KBM-7 (cell line): Measurements from ENCODE around the gene STOX2.
"Not testable (repeated sequence)": the region's sequence is repeated elsewhere in the genome, so short reads cannot be mapped to it uniquely, and the experiment has no call there.

ENCODE experiments used
- DNase-seq: peaks from one replicate; pipeline ENCODE4 v3.0.0-alpha.2; 2015
- in situ Hi-C: fragments of 300-500 bp; cut with MboI; formaldehyde crosslinking; loops from 2 replicates; pipeline ENCODE4 v1.14.3; 2020; ENCODE audit warnings: low sequenced_read_pairs, low pct_unique_long_range_greater_than_20kb, mixed read lengths

The STOX2 gene

DNA sequence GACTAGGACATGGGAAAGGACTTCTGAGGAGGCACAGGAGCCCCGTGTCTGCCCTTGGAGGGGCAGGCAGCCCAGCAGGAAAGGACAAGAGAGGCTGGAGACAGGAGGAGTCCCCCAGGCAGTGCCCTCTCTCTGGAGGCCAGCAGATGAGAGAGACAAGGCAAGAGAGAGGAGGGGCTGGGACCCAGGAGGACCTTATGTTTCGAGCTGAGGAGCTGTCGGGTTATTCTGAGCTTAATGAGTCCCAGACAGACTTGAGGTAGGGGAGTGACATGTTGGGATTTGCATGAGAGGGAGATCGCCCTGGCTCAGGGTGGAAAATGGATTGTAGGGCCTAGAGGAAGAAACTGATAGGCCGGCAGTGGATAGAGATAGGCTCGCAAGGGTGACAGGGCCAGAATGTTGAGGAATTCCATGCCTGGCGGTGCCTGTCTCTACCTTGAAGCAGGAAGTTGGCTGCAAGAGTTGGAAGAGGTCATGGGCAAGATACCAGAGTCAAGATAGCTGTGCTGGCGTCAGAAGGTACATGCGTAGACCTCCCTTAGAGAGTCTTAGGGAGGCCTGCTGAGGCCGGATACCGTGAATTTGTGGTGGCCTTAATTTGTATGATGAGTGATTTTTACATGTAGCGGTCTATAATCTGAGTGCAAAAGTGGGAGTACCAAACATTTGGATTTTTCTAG is 19.4 kb downstream of the STOX2 start:
- in situ Hi-C loops = no loop called here
- no peak for DNase-seq

DNA sequence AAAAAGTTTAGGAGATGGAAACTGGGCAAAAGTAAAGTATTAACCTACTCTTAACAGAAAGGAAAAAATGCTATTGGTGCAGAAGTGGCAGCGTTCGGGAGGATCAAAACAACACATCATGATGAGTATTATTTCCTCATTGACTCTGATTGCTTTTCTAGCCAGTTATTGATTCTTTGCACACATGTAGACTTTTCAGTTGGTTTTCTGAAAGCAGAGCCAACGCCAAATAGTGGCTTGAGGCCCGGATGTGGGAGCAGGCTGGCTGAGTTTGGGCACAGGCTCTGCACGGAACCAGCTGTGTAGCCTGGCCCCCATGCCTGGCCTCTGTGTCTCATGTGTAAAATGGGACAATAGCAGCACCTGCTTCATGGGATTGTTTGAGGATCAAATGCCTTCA is 21.8 kb downstream of the STOX2 start:
- in situ Hi-C loops = no loop called here
- DNase-seq = no peak

DNA sequence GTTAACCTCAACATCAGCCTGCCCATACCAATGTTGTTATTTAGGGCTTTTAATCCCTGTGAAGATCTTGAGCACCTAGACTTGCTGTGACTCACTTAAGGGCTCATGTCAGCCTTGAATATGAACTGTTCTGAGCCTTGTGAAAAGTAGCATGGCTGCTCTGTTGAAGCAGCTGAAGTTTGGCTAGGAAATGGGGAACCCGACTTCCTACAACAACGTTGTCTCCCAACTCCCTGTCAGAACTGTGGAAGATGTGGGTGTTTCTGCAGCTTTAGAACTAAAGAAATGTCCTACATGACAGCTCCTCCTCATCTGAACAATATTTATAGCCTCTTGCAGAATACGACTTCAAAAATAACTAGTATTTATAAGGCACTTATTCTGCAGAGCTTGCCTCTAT is 27.5 kb downstream of the STOX2 start:
- in situ Hi-C loops = no loop called here
- DNase-seq = no peak

DNA sequence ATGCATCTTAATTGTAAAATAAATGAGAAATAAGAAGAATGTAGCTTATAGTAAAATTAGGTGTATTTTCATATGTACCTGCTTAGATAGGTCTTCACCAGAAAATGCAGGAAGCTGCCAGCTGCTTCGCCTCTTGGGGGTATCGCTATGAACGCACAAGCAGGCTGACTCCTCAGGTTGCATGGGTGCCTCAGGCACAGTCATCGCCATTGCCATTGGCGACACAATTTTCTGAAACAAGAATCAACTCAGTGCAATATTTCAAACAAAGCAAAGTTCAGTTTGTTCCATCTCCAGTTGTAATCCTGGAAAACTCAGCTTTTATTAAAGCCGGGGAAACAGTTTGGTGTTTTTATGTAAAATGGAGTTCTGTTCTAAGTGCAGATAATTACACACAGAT is 29.7 kb downstream of the STOX2 start:
- in situ Hi-C loops = no loop called here
- no peak for DNase-seq

DNA sequence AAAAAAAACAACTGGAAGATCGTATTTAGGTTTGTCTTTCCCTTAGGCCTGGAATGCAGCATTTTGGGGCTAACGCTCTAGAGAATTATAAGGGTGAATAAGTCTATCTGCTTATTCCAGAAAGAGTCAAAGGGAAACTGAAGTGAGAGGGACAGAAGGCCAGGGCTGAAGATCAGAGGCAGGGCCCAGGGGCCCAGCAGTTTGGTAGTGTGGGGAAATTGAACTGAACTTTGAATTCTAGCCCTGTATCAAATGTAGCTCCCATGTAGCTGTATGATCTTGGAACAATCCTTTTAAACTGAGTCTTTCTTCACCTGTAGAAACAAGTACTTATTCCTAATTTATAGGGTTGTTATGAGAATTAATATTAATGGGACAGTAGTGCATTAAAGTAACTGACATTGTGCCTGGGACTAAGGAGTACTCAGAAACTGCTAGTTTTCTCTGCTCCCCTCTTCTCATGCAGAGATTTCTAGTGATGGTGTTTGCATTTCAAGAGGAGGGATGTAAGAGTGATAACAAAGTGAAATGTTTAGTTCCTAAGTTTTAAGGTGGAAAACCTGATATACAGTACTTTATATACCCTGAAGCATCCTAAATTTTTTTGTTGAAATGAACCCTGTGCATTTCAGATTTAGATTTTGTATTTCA is 30.4 kb downstream of the STOX2 start:
- DNase-seq = no peak
- in situ Hi-C loops = no loop called here

DNA sequence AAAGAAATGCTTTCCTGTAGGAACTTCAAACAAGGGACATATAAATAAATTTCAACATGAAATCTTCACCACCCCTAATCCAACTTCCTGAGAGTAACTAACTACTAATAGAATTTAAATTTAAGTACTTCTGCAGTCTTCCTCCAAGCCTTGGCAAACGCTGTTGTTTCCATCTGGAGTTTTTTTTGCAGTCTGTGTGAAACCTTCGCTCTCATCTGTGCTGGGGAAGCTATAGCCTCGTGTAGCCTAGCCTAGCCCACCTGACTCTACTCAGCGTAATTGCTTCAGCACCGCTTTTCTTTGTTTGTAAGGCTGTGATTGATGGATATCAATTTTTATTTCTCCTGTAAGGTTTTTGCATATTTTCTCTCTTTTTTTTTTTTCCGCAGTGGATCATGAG is 30.9 kb downstream of the STOX2 start:
- in situ Hi-C loops = no loop called here
- DNase-seq = no peak

DNA sequence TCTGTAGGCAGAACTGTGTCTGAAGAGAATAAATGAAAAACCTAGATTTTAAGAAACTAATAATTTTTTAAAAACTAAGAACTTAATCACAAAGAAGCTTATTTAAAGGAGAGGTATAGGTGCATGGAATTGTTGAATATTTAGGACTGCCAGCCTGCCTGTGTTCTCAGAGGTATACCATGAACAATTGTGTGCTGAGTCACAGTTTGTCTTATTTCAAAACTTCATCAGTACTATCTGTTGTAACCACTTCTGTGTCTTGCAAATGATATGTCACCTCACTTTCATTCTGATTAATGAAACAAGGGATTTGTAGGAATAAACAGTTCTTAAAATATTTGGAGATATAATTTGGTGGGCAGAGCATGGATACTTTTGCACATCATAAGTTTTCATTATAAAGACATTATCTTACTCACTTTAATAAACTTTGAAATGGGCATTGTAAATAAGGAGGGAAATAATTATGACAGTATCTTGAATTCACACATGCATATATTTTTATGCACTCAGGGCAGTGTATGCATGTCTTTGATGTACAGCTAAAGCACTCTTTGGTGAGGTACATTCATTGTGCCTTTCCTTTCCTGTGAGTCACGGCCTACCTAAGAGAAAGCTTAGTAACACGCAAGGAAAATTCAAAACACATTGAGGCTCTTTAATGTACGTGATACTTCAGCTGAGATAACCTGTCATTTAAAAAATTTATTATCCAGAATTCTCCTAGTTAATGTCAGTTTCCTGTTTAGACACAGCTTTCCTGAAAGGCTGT is 31.7 kb downstream of the STOX2 start:
- no peak for DNase-seq
- in situ Hi-C loops = no loop called here

DNA sequence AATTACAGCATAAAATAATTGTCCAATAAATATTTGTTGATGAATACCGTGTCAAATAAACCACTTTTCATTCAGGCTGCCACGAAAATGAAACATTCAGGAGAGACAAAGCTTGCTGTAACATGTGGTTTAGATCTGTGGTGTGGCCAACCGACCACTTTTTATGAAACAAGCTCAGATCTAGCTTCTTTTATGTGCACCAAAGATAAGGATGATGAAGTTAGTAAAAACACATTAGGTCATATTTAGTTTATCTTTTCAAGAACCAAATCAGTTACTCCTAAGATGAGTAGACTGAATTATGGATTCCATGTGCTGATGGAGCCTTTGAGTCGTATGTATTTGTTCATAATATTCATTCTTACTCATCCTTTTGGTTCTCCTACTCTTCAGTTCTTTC is 35.8 kb downstream of the STOX2 start:
- no peak for DNase-seq
- in situ Hi-C loops = no loop called here

DNA sequence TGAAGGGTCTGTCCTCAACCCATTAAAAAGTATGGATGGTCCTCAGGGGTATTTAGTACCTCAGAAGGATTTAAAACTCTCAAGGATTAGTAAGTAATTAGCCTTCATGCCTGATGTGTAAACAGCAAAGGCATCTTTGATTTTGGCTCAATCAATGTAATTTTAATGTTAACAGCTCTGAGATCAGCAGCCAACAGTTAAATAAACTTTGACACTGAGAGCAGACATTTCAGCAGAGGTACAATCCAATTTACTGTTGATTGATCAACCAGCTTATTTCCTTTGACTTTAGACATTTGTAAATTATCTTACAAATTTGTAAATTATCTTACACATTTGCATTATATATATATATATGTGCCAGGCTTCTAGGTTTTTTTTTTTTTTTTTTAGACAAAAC is 36.9 kb downstream of the STOX2 start:
- in situ Hi-C loops = no loop called here
- DNase-seq = no peak

DNA sequence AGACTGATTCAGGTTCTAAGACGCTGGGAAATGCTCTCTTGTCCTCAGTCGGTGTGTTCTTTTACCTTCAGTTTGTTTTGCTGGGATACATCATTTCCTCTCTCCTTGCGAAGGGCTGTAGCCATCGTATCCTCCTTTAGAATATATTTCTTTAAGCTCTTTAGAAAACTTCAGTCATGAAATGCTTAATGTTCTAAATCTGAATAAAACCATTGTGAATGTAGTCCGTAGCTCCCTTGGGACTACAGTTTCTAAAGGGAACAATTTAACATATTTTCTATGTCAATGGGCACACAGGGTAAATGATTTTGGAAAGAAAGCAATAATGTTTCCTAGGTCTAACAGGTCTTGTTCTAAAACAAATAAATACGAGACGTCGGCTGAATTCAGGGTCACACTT is 40.6 kb downstream of the STOX2 start:
- in situ Hi-C loops = no loop called here
- DNase-seq = no peak

DNA sequence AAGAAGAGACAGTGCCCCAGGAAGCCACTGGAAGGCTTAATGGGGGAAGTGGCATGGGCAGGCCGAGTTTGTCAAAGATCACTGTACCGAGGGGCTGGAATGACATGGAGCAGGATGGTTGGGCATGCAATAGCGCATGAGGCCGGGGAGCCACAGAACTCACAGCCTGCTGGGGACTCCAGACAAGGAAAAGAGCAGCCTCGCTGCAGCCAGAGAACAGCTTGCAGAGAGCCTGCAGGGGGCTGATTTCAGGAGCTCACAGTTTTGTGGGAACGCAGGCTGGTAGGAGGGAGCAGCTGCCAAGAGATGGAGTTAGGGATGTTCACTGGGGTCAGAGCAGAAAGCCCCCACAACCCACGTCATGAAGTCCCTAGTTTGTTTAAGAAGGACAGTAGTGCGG is 45.4 kb downstream of the STOX2 start:
- in situ Hi-C loops = no loop called here
- no peak for DNase-seq

DNA sequence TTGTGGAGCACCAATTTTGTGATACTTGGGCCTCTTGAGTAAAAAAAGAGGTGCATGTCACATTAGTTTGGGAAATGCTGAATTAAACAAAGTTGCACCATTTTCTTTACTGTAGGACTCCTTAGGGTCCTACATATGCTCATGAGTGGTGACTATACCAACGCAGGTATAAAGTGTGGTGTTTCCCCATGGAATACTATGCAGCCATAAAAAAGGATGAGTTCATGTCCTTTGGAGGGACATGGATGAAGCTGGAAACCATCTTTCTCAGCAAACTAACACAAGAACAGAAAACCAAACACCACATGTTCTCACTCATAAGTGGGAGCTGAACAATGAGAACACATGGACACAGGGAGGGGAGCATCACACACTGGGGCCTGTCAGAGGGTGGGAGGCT is 47.5 kb downstream of the STOX2 start:
- DNase-seq, in situ Hi-C loops: not testable (repeated sequence)

DNA sequence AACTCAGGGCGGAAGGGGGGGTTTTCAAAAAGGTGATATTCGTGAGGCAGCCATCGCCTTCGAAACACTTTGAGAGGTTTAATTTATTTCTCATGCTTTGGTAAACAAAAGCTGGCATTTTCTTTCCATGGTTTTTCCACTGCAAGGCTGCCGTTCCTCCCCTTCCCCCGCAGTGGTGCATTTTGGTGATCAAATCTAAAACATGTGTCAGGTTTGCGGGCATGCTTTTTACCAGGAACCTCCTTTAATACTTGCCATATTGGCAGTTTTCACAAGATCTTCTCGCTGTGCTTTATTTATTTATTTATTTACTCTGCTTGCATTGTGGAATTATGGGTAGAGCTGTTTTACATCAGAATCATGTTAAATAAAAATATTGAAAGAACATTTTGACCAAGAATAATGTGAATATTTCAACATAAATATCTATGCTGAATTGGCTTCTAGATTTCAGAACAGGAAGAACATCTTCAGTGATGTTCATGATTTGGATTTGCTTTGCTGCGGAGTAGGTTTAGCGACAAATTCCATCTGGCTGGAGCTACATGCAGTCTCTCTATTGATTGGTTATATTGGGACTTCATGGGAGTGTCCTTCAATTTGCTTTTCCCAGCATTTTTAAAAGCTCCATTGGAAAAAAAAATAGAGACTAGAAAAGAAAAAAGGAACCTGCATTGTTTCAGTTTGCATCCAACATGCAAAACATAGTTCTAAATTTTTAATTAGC is 54.4 kb downstream of the STOX2 start:
- in situ Hi-C loops = no loop called here
- DNase-seq = no peak

DNA sequence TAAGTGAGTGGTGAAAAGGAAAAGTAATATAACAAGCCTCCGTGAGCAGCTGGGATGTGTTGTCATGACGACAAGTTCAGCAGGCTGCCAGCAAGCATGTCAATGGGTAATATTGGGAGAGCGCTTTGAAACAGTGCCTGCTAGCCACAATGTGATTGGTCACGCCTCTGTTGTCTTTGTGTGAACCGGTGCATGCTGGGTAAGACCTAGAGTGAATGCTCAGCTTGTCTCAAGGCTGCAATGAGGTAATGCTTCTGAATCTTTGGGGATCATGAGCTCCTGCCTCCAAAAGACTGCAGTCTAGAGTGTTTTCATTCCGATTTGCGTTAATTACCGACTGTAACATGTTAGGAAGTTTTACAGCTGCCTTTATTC is 54.9 kb downstream of the STOX2 start:
- in situ Hi-C loops = no loop called here
- DNase-seq = no peak

DNA sequence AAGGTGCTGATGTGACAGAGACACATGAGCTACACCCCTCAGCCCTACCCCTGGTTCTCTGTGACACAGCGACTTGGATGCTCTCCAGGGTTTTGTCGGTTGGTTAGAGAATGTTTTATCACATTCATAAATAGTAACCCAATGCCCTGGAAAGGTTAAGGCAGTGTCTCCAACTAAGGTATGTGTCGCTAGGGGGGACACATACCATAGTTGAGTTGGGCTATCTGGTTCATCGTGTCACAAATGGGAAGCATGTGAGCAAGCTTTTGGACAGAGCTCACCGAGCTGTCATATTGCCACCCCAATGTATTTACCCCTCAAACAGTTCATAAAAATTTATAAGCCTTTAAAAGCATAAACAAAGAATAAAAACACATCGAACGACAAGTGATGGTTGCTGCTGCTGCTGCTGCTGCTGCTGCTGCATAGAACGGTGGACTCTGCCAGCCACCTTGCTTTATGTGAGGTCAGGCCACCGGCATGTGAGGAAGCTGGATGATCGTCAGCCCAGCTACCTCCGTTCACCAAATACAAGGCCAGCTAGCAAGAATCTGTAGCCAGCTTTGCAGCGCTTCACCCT is 55.9 kb downstream of the STOX2 start:
- no peak for DNase-seq

DNA sequence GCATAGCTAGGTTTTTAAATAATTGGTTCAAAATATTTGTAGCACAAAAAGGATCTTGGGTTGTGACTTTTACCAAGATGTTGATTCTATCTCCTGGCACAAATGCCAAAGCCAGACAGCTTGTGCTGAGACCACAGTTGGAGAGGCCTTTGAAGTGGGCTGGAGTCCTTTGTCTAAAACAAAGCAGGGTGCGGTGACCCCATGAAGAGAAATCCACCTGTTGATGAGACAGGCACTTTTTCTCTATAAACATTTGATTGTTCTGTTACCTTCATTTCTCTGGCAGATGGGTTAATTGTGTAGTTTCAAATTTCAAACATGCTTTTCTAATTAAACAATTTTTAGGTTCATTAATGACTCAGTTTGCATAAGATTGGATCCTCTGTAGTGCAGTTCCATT is 56.7 kb downstream of the STOX2 start:
- in situ Hi-C loops = no loop called here
- DNase-seq = no peak

More for the DNA sequence above, 55.9 kb downstream of the STOX2 start:
- in situ Hi-C loops = no loop called here

DNA sequence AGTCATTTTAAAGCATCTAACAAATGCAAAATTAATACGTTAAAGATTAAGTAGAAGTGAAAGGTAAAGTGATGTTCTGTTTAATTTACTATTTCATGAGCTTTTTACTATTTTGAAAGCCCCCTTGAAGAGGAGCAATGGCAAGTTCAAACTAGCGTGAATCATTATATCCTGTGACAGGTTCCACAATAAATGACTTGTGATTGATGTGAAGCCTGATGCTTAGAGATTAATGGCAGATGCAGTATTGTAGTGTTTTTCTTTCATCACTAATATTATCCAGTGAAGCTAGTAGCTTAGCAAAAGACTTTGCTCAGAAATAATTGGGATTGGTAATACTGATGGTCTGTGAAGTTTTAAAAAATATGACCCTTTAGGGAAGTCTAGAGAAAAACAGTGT is 57.3 kb downstream of the STOX2 start:
- in situ Hi-C loops = no loop called here
- no peak for DNase-seq

DNA sequence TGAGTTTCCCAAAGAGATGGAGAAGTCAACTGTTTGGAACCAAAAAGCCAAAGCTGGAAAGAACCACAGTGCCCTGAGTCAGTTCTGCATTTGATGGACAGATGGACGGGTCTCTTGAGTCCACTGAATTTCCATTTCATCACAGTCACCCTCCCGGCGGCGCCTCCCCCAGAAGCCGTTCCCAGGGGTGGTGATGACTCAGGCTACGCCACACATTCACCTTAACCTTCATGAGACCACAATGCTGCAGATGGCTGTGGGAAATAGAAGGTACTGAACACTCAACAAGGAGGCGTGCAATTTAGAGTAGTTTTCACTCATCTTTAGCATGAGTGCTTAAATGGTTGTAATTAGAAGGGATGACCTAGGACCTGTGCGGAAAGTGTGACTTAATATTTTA is 61.3 kb downstream of the STOX2 start:
- in situ Hi-C loops = no loop called here
- DNase-seq = no peak

DNA sequence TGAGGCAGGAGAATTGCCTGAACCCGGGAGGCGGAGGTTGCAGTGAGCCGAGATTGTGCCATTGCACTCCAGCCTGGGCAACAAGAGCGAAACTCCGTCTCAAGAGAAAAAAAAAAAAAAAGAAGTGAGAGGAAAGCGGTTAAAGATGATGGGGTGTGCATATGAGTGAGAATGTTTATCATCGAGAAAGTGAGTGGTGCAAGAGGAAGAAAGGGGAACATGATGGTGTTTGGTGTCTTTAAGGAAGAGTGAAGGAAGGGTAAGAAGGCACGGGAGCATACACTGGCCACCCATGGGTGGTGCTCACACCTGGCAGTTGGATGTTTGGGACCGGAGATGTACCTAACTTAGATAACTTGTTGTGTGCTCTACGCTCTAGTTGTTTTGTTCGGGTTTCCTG is 62.2 kb downstream of the STOX2 start:
- DNase-seq = no peak

DNA sequence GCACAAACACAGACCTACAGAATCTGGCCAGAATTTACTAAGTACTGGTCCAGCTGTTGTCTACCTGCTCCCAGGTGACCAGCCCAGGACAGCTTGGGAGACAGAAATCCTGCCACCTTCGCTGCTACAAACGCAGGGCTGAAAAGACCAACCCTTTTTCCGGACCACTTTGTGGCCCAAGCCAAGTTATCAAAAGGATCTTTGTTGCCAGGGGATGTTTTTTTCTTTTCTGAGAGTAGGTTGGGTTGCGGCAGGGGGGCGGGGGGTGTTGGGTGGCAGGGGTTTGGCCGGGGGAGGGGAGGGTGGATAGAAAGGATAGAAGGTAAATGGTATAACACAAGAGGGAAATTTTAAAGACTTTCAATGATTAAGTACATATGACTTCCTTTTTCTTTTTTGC is 63.4 kb downstream of the STOX2 start:
- in situ Hi-C loops = no loop called here
- no peak for DNase-seq

More for the DNA sequence above, 62.2 kb downstream of the STOX2 start:
- in situ Hi-C loops = no loop called here
